DMS114 treated with DMSO at 0.1 percent for 48 hours (cell line): Measurements from ENCODE around the gene PODXL2.
"Not testable (repeated sequence)": the region's sequence is repeated elsewhere in the genome, so short reads cannot be mapped to it uniquely, and the experiment has no call there.

Source experiments
- DNase-seq: peaks from one replicate; lab custom pipeline; 2025; ENCODE audit not compliant: unreplicated experiment; lab: John Stamatoyannopoulos, UW

PODXL2 gene

GRCh38 chr3:127674101-127674721 lies 45.2 kb downstream of the PODXL2 start:
- DNase-seq, result no peak

GRCh38 chr3:127674790-127675189 lies 45.8 kb downstream of the PODXL2 start:
- no peak for DNase-seq

GRCh38 chr3:127675651-127676391 lies 46.8 kb downstream of the PODXL2 start:
- no peak for DNase-seq

GRCh38 chr3:127676456-127676855 lies 47.5 kb downstream of the PODXL2 start:
- no peak for DNase-seq

- no peak for DNase-seq
These were observed 48.0 kb downstream of the PODXL2 start for GRCh38 chr3:127676921-127677351.

- no peak for DNase-seq
These were observed 48.7 kb downstream of the PODXL2 start for GRCh38 chr3:127677541-127678314.

GRCh38 chr3:127678315-127678599 lies 49.3 kb downstream of the PODXL2 start:
- DNase-seq, result no peak

- no peak for DNase-seq
These were observed 49.9 kb downstream of the PODXL2 start for GRCh38 chr3:127678611-127679533.

- no peak for DNase-seq
These were observed 50.7 kb downstream of the PODXL2 start for GRCh38 chr3:127679534-127680145.

GRCh38 chr3:127680146-127680661 lies 51.2 kb downstream of the PODXL2 start:
- no peak for DNase-seq

GRCh38 chr3:127680798-127681221 lies 51.8 kb downstream of the PODXL2 start:
- no peak for DNase-seq

- DNase-seq, result not testable (repeated sequence)
These were observed 53.2 kb downstream of the PODXL2 start for GRCh38 chr3:127682175-127682554.

- DNase-seq, result no peak
These were observed 53.6 kb downstream of the PODXL2 start for GRCh38 chr3:127682561-127682960.

- no peak for DNase-seq
These were observed 56.1 kb downstream of the PODXL2 start for GRCh38 chr3:127684871-127685707.

- no peak for DNase-seq
These were observed 56.9 kb downstream of the PODXL2 start for GRCh38 chr3:127685708-127686511.

GRCh38 chr3:127686512-127686894 lies 57.5 kb downstream of the PODXL2 start:
- DNase-seq, result no peak

- no peak for DNase-seq
These were observed 58.3 kb downstream of the PODXL2 start for GRCh38 chr3:127687228-127687737.

GRCh38 chr3:127688022-127688415 lies 59.0 kb downstream of the PODXL2 start:
- no peak for DNase-seq
